ENCODE results near the gene LHX3.

LHX3 gene

GRCh38 chr9:136212345-136212950 lies 7.5 kb upstream of the LHX3 start:
- H3K27me3 Mint-ChIP-seq, result no peaks in the 10 kb centered on the region
- no peaks in the 10 kb centered on the region for H3K4me1 Mint-ChIP-seq
- H3K36me3 Mint-ChIP-seq, result peaks cover 29% of the 10 kb centered on the region
- DNase-seq, result no peak
- no peak overlapping the region for H3K27ac Mint-ChIP-seq
- H3K4me3 Mint-ChIP-seq, result no peak overlapping the region
- H3K9me3 Mint-ChIP-seq, result no peaks in the 10 kb centered on the region
- CTCF ChIA-PET, result no interaction called here

GRCh38 chr9:136211441-136212344 lies 6.8 kb upstream of the LHX3 start:
- peaks cover 4% of the 10 kb centered on the region for H3K27me3 Mint-ChIP-seq
- H3K36me3 Mint-ChIP-seq, result peaks cover 29% of the 10 kb centered on the region
- no peak overlapping the region for H3K4me3 Mint-ChIP-seq
- no peaks in the 10 kb centered on the region for H3K4me1 Mint-ChIP-seq
- CTCF ChIA-PET, result no interaction called here
- no peak overlapping the region for H3K27ac Mint-ChIP-seq
- no peaks in the 10 kb centered on the region for H3K9me3 Mint-ChIP-seq
- no peak for DNase-seq

- Mint-ChIP-seq H3K4me3 (no peak overlapping the region), H3K27me3 (peaks cover 6% of the 10 kb centered on the region), H3K4me1 (no peaks in the 10 kb centered on the region), H3K27ac (no peak overlapping the region), H3K36me3 (peaks cover 29% of the 10 kb centered on the region), H3K9me3 (no peaks in the 10 kb centered on the region)
- no peak for DNase-seq
- CTCF ChIA-PET, result no interaction called here
These were observed 6.1 kb upstream of the LHX3 start for GRCh38 chr9:136211006-136211405.

- no peak overlapping the region for H3K4me3 Mint-ChIP-seq
- CTCF ChIA-PET, result no interaction called here
- peaks cover 14% of the 10 kb centered on the region for H3K27me3 Mint-ChIP-seq
- no peak overlapping the region for H3K27ac Mint-ChIP-seq
- H3K9me3 Mint-ChIP-seq, result no peaks in the 10 kb centered on the region
- H3K4me1 Mint-ChIP-seq, result no peaks in the 10 kb centered on the region
- H3K36me3 Mint-ChIP-seq, result peaks cover 27% of the 10 kb centered on the region
- no peak for DNase-seq
These were observed 5.3 kb upstream of the LHX3 start for GRCh38 chr9:136210276-136210675.

GRCh38 chr9:136209786-136210185 lies 4.9 kb upstream of the LHX3 start:
- CTCF ChIA-PET, result interaction anchor here (0.6 kb wide), 1 partner anchor 367 kb away, joined by 3 read pairs; no protein-coding TSS in a partner anchor
- H3K4me3 Mint-ChIP-seq, result no peak overlapping the region
- peaks cover 23% of the 10 kb centered on the region for H3K36me3 Mint-ChIP-seq
- no peaks in the 10 kb centered on the region for H3K9me3 Mint-ChIP-seq
- no peak for DNase-seq
- H3K27ac Mint-ChIP-seq, result no peak overlapping the region
- H3K4me1 Mint-ChIP-seq, result no peaks in the 10 kb centered on the region
- H3K27me3 Mint-ChIP-seq, result peaks cover 18% of the 10 kb centered on the region

GRCh38 chr9:136209232-136209631 lies 4.3 kb upstream of the LHX3 start:
- CTCF ChIA-PET, result interaction anchor here (0.6 kb wide), 1 partner anchor 368 kb away, joined by 3 read pairs; no protein-coding TSS in a partner anchor
- Mint-ChIP-seq H3K27ac (no peak overlapping the region), H3K9me3 (no peaks in the 10 kb centered on the region), H3K36me3 (peaks cover 19% of the 10 kb centered on the region), H3K27me3 (peaks cover 24% of the 10 kb centered on the region), H3K4me3 (no peak overlapping the region), H3K4me1 (no peaks in the 10 kb centered on the region)
- DNase-seq, result no peak

- CTCF ChIA-PET, result no interaction called here
- Mint-ChIP-seq H3K36me3 (peaks cover 14% of the 10 kb centered on the region), H3K4me1 (no peaks in the 10 kb centered on the region), H3K4me3 (no peak overlapping the region), H3K27me3 (peaks cover 30% of the 10 kb centered on the region), H3K27ac (no peak overlapping the region), H3K9me3 (no peaks in the 10 kb centered on the region)
- DNase-seq, result no peak
These were observed 3.7 kb upstream of the LHX3 start for GRCh38 chr9:136208675-136209074.

GRCh38 chr9:136207616-136208015 lies 2.7 kb upstream of the LHX3 start:
- Mint-ChIP-seq H3K4me3 (no peak overlapping the region), H3K36me3 (peaks cover 6% of the 10 kb centered on the region), H3K4me1 (no peaks in the 10 kb centered on the region), H3K27ac (no peak overlapping the region), H3K27me3 (peaks cover 40% of the 10 kb centered on the region), H3K9me3 (no peaks in the 10 kb centered on the region)
- DNase-seq, result no peak
- CTCF ChIA-PET, result no interaction called here

GRCh38 chr9:136206602-136207275 lies 1.8 kb upstream of the LHX3 start:
- no peaks in the 10 kb centered on the region for H3K9me3 Mint-ChIP-seq
- H3K27ac Mint-ChIP-seq, result no peak overlapping the region
- no peak overlapping the region for H3K4me3 Mint-ChIP-seq
- CTCF ChIA-PET, result interaction anchor here (0.9 to 1.3 kb wide), 3 partner anchors 9 to 76 kb away, joined by 3 read pairs; no protein-coding TSS in a partner anchor
- peaks cover 48% of the 10 kb centered on the region for H3K27me3 Mint-ChIP-seq
- no peaks in the 10 kb centered on the region for H3K4me1 Mint-ChIP-seq
- DNase-seq, result no peak
- H3K36me3 Mint-ChIP-seq, result peaks cover 2% of the 10 kb centered on the region

- peaks cover 2% of the 10 kb centered on the region for H3K36me3 Mint-ChIP-seq
- no peak overlapping the region for H3K27ac Mint-ChIP-seq
- H3K4me3 Mint-ChIP-seq, result no peak overlapping the region
- H3K4me1 Mint-ChIP-seq, result no peaks in the 10 kb centered on the region
- H3K27me3 Mint-ChIP-seq, result peaks cover 59% of the 10 kb centered on the region
- DNase-seq, result no peak
- CTCF ChIA-PET, result interaction anchor here (0.9 to 1.3 kb wide), 3 partner anchors 10 to 77 kb away, joined by 3 read pairs; no protein-coding TSS in a partner anchor
- H3K9me3 Mint-ChIP-seq, result no peaks in the 10 kb centered on the region
These were observed 722 bp upstream of the LHX3 start for GRCh38 chr9:136205707-136205992.

GRCh38 chr9:136204145-136204805 lies 653 bp downstream of the LHX3 start:
- H3K36me3 Mint-ChIP-seq, result peaks cover 2% of the 10 kb centered on the region
- no peaks in the 10 kb centered on the region for H3K4me1 Mint-ChIP-seq
- CTCF ChIA-PET, result no interaction called here
- peaks cover 73% of the 10 kb centered on the region for H3K27me3 Mint-ChIP-seq
- no peak overlapping the region for H3K4me3 Mint-ChIP-seq
- no peaks in the 10 kb centered on the region for H3K9me3 Mint-ChIP-seq
- H3K27ac Mint-ChIP-seq, result no peak overlapping the region
- DNase-seq, result no peak

- peaks cover 2% of the 10 kb centered on the region for H3K36me3 Mint-ChIP-seq
- H3K9me3 Mint-ChIP-seq, result no peaks in the 10 kb centered on the region
- CTCF ChIA-PET, result no interaction called here
- no peak overlapping the region for H3K27ac Mint-ChIP-seq
- no peaks in the 10 kb centered on the region for H3K4me1 Mint-ChIP-seq
- peaks cover 80% of the 10 kb centered on the region for H3K27me3 Mint-ChIP-seq
- DNase-seq, result no peak
- no peak overlapping the region for H3K4me3 Mint-ChIP-seq
These were observed 1.4 kb downstream of the LHX3 start for GRCh38 chr9:136203408-136204144.

GRCh38 chr9:136202454-136203407 lies 2.2 kb downstream of the LHX3 start:
- Mint-ChIP-seq H3K4me1 (no peaks in the 10 kb centered on the region), H3K4me3 (no peak overlapping the region), H3K27me3 (peaks cover 88% of the 10 kb centered on the region), H3K27ac (no peak overlapping the region), H3K9me3 (no peaks in the 10 kb centered on the region), H3K36me3 (no peaks in the 10 kb centered on the region)
- CTCF ChIA-PET, result no interaction called here
- no peak for DNase-seq
